ENCODE measurements around the gene PPP1R3G. TPM values are rescaled to one million over a fixed set of nuclear protein-coding genes. Genes with fewer than 3 reads are reported as not detected.

The PPP1R3G gene
- total and polyA plus RNA-seq, 2 of the 13 experiments (the other 11 are each of a cell fraction or from before 2014, with no cell fraction given) = 1.2 to 1.3 TPM

GRCh38 chr6:5082487-5083306 lies 2.4 kb upstream of the PPP1R3G start (continued):
- TF ChIP-seq NAIF1 (CRISPR knock-in tag; IDR thresholded peaks at IDR 0.05; ENCODE audit: borderline replicate concordance) (no peak), FOXO4 (CRISPR knock-in tag; conservative IDR thresholded peaks at IDR 0.05) (no peak), PLRG1 (conservative IDR thresholded peaks at IDR 0.05) (no peak), TEAD3 (CRISPR knock-in tag; optimal IDR thresholded peaks at IDR 0.05; ENCODE audit: borderline replicate concordance) (peak; percentile 59), HNRNPL (IDR thresholded peaks at IDR 0.05; ENCODE audit: low read depth, low read length) (no peak), ZNF580 (CRISPR knock-in tag; IDR thresholded peaks at IDR 0.05; ENCODE audit: borderline replicate concordance, low read depth) (no peak; the same call in 1 of the 2 replicates), ZBTB20 (CRISPR knock-in tag; IDR thresholded peaks at IDR 0.05; ENCODE audit: borderline replicate concordance, low read depth) (peak; percentile 61), HNRNPUL1 (IDR thresholded peaks at IDR 0.05; ENCODE audit: low read depth, low read length) (no peak), NFE2L2 (IDR thresholded peaks at IDR 0.05; ENCODE audit: low read length) (no peak), ATRX (CRISPR knock-in tag; IDR thresholded peaks at IDR 0.05; ENCODE audit: borderline replicate concordance) (no peak), CBX1 (IDR thresholded peaks at IDR 0.05; ENCODE audit: low read depth) (no peak), PRDM15 (CRISPR knock-in tag; IDR thresholded peaks at IDR 0.05) (no peak), ZNF703 (CRISPR knock-in tag; IDR thresholded peaks at IDR 0.05; ENCODE audit: borderline replicate concordance) (no peak), ZHX2 (IDR thresholded peaks at IDR 0.05; ENCODE audit: low read depth) (peak; percentile 34; the same call in 1 of the 2 replicates), ZHX2 (CRISPR knock-in tag; IDR thresholded peaks at IDR 0.05; ENCODE audit: borderline replicate concordance) (no peak), RXRB (CRISPR knock-in tag; IDR thresholded peaks at IDR 0.05; ENCODE audit: borderline replicate concordance) (peak; percentile 81), ZC3H13 (CRISPR knock-in tag; IDR thresholded peaks at IDR 0.05) (peak; percentile 78; the same call in 1 of the 2 replicates), ZNF160 (CRISPR knock-in tag; IDR thresholded peaks at IDR 0.05) (no peak; the same call in 1 of the 2 replicates)
